Testis (tissue), 2 donors: Measurements from ENCODE around the gene LDLRAD4.

Experiments used
- CTCF ChIP-seq, 3 experiments: fragments of 450-650 bp in 2 of 3; fragments of 200-600 bp in 1 of 3; sonication (generic) in 1 of 3; IDR thresholded peaks; one replicate each; pipeline ENCODE4 v1.5.1; 2016 to 2019; ENCODE audit warnings: antibody characterized with exemption in 3 of 3, mild to moderate bottlenecking in 2 of 3, moderate library complexity in 1 of 3
- POLR2A ChIP-seq: fragments of 450-650 bp; IDR thresholded peaks from one replicate; pipeline ENCODE4 v1.6.1; 2017; ENCODE audit warnings: antibody characterized with exemption, mild to moderate bottlenecking, moderate library complexity

GRCh38 chr18:13324880-13325279, 106.3 kb downstream of the LDLRAD4 start:
- no peak for TF ChIP-seq CTCF (IDR thresholded peaks at IDR 0.05)
- TF ChIP-seq POLR2A: no peak
